HG02678 (cell line): ENCODE data around the gene LEKR1.
"Not testable (repeated sequence)": the region's sequence is repeated elsewhere in the genome, so short reads cannot be mapped to it uniquely, and the experiment has no call there.

Source experiments
- ATAC-seq: cut with Tn5 transposase; IDR thresholded peaks from one replicate; pipeline ENCODE4 v1.9.1; 2021; ENCODE audit warnings: mild to moderate bottlenecking, moderate library complexity; ENCODE audit not compliant: unreplicated experiment

LEKR1 gene

DNA sequence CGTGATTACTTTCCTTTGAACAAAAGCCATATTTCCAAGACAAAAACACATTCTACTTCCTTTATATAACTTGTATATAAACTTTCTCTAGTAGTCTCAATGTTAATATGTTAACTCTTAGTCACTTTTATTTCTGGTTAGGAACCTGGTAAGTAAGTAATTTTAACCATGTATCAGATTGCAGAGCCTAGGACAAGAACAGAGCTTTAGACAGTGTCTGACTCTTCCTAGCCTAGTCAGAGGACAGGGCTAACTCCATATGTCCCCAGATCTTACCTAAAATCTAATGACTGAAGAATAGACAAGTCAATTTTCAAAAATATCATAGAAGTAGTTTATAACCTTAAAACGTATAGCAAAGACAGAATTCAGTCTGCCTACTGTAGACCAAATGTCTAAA lies 8.3 kb downstream of the LEKR1 start:
- ATAC-seq: no peak

DNA sequence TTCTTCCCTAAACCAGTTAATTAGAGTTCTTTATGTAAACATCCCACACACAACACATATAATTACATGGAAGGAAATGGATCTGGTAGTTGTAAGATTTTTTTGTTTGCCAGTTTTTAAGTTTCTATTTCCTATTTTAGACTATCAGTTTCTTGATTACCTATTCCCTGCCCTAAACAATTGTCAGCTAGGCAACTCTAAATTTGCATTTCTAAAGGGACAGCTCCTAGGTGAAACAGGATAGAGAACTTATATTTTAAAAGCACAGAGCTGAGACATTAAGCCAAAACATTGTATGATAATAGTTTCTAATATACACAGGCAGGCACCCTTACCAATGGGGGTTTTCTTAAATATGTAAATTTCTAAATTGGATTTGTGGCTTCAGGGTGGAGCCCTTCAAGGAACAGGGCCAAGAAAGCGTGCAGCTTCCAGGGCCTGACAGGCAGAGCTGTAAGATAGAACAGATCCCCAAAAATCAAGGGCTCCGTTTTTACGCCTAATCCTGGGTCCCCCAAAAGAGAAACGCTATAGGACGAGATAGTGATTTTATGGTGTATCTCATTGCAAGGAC lies 8.9 kb downstream of the LEKR1 start:
- peak; percentile 43 for ATAC-seq

DNA sequence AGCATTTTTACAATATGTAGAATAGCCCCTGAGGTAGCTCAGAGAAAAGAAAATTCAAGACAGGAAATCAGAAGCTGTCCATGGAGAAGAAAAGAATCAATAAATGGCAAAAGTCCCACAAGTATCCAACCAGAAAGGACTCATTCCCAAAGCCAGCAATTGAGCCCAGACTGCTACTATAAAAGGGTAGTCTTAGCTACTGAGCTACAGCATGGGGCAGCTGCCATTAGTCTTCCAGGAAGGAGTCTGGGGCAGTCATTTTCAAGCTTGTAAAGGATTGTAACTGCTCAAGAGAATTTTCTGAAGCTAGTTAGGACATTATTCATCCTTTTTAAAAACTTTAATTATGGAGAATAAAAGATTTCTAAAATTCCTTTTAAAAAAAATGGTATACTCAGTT lies 10.5 kb downstream of the LEKR1 start:
- ATAC-seq: no peak

DNA sequence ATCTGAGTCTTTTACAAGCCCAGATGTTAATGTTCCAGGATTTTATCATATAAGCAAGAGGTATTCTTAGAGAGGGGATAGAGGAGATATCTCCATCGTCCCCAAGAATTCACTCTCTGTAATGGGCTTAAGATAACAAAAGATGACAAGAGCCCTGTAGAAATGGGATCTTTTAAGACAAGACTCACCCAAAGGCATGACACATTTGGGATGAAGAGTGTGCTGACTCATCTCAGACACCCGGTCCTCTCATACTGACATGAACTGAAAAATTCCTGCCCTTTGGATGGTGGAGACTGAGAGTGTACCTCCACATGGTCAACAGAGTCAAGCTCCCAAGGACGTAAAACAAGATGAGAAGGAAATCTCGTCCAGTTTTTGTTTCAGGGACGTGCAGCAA lies 11.0 kb downstream of the LEKR1 start:
- no peak for ATAC-seq

DNA sequence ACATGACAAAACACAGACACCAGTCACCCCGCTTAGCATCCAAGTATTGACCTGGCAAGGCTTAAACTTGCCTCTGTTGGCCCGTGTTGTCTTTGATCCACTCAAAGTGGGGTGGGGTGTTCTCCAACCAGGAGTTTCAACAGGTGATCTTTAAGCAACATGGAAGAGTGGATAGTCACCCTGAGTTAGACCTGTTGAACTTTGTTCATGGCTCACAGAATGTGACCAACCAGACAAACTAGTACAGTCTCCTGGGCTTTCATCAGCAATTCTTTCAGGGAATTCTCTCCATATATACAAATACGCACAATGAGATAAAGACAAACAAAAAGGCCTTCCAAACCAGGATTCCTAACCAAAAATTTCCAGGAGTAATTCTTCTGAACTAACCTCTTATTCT lies 11.9 kb downstream of the LEKR1 start:
- no peak for ATAC-seq

DNA sequence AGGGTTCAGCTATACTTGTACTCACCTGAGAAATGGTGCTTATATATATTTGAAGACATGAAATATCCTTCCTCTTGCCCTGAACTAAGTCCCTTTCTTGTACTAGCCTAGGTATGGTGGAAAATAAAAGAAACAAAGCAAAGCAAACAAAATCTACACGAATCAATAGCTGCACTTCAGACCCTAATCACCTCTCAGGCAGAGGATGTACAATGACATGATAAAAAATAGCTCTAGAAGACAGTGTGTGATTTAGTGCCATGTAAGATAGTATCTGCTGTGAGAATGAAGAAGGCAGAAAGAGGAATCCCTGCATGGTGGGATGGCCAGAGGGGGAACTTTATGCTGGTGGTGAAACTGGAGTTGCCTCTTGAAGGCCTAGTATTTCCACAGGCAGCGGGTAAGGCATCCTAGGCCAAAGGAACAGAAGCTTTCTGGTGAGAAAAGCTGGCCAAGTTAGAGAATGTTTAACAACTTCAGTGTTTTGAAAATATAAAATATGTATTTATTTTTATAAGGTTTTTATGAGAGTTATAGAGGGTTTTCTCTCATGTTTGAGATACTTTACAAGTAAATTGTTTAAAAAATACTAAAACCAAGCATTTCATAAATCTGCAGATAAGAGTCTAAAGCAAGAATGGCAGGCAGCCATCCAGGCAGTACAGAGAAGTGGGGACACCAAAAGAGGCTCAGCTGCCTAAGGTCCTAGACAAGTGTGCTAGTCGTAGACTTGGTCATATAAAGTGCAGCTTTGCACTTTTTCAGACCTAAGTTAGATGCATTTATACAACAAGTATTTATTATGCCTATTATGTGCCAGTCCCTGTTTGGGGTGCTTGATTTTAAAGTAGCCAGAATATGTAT lies 14.9 kb downstream of the LEKR1 start:
- ATAC-seq: no peak

DNA sequence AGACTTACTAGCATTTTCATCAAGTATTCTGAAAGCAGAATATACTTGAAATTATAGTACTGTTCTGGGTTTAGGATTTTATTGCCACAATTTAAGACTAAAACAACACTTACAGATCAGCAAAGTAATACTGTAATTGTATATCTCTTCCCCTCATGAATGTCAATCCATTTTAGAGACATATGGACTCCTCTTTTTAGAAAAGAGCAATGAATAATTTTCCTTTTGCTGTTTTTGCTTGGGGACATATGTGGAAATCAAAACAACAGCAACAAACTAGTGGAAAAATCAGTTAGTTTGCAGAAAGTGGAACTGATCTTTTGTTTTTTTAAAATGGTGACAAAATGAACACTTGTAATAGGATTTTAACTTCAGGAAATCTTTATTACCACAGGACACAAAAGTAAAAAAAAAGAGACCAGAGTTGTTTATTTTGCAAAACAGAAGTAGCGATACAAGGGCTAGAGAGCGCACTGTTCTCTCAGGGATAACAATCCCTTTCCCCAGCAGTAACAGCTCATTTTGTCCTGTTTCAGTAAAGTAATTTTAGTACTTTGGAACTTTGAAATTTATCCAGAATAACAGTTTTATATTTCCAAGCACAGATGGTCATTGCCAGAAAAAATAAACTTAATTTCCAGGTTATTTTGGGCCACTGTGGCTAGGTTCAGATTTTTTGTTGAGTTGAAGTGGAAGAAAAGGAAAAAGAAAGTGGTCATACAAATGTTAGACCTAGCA lies 17.1 kb downstream of the LEKR1 start:
- no peak for ATAC-seq

DNA sequence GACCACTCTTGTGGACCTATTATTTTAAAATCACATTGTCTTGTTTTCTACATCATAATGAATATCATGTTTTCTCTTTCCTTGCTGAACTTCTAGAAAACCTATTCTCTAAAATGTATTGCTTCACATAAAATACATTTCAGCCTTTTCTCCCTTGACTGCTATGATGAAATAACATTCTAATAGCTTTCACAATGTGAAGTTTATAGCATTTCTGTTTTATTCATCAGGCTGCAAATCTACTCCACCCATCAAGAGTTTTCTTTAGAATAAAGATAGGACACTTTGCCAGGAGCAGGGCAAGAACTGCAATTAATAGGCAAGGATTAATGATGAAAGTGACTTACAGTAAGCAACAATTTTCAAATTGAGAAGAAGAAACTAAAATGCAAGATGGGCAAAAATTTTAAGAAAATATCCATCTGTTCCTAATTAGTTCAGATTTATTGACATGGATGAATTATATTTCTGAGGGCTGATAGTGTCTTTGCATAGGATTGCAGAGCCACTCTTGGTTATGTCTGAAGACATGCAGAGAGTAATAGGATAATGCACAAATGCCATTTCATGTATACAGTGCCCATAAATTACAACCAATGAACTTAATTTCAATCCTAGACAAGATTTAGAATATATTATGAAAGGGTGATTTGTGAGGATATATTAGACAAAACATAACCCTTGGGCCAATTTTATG lies 21.7 kb downstream of the LEKR1 start:
- ATAC-seq: no peak

DNA sequence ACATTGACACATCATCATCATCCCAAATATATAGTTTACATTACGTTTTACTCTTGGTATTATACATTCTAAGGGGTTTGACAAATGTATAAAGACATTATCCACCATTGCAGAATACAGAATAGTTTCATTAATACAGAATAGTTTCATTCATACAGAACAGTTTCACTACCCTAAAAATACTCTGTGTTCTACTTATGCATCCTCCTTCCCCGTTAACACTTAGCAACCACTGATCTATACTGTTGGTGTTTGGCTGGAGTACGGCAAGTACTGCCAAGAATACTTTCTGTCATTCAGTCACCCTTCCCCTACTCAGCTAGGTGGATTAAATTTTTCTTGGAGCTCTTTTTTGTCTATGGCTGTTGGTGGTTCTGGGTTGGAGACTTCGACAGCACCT lies 33.4 kb downstream of the LEKR1 start:
- ATAC-seq: peak; percentile 92

DNA sequence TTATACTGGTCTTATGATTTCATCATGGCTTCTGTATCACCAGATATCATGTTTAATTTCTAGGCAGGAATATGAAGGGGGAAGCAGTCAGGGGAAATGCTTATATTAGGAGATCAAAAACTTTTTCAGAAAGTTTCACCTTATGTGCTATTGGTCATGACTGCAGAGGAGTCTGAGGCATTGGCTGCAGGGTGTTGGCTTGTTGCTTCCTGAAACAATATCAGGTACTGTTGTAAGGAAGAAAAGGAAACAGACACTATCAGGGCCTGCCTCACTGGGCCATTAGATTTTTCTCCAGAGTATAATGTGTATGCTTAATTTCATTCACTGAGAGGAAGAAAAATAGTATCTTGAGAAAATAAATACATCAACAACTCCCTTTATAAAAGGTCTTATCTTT lies 34.7 kb downstream of the LEKR1 start:
- ATAC-seq: no peak

DNA sequence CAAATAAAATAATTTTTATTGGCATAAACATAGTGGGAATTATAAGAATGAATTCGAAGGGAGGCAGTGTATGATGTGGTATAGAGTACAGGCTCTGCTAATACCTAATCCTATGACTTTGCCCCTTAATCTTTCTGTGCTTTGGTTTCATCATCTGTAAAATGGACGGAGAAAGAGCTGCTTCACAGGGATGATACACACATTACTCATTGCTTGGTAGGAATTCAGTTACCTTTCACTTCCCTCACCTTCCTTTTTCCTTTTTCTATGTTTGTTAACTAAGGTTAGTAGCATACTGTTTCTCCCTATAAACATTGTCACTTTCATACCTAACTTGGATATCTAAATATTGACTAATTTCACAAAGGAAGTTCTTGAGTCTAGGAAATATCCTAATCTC lies 36.2 kb downstream of the LEKR1 start:
- ATAC-seq: no peak

DNA sequence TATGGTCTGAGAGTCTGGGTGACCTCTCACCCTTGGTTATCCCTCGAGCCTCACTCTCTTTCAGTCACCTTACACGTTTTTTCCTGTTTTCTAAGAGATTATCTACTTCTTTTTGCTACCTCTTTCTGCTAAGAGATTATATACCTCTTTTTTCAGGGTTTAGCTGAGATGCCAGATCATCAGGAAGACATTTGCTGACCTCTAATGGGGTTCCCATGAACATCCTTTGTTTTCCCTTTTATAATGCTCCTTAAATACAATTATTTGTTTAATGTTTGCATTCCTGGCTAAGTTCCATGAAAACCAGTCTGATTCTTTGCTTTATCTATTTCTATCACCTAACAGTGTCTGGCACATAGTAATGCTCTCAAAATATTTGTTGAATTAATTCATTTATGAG lies 39.6 kb downstream of the LEKR1 start:
- no peak for ATAC-seq

DNA sequence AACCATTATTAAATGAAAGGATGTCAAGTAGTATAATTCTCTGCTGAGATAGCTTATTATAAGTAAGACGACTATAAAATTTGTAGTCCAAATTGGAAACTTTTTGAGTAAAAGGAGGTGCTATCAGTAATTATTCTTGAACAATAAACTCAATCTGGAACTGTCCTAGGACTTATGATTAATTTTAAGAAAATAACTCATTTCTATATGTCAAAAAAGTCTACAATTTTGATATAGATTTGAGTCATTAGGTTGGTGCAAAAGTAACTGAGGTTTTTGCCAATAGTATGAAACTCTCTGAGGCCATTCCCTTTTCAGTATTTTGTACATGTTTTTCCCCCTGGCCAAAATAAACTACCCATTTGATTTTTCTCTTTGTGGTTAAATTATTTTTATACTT lies 41.0 kb downstream of the LEKR1 start:
- no peak for ATAC-seq

DNA sequence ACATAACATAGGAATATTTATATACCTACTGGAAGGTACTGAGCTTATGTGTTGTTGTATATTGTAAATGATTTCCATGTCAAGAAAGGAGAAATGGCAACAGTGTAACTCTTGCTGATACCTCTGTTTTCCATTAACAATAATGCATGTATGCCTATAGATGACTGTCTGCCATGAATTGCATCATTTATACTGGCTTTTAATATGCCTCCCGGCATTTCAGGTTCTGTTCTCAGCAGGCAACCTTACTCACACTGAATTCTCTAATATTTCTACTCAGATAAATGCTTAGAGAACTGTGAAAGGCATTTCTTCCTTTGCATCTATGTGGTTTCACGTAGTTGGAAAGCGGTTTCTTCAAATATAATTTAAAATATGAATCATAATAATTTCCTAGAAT lies 41.8 kb downstream of the LEKR1 start:
- no peak for ATAC-seq

DNA sequence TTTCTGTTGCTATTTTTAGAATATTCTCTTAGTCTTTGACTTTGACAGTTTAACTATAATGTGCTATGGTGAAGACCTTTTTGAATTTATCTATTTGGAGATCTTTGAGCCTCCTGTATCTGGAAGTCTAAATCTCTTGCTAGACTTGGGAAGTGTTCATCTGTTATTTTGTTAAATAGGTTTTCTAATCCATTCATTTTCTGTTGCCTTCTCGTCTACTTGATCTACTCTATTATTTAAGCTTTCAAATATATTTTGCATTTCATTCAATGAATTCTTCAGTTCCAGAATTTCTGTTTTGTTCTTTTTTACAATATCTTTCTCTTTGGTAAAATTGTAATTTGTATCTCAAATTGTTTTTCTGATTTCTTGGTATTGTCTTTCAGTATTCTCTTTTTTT lies 47.8 kb downstream of the LEKR1 start:
- ATAC-seq: no peak

DNA sequence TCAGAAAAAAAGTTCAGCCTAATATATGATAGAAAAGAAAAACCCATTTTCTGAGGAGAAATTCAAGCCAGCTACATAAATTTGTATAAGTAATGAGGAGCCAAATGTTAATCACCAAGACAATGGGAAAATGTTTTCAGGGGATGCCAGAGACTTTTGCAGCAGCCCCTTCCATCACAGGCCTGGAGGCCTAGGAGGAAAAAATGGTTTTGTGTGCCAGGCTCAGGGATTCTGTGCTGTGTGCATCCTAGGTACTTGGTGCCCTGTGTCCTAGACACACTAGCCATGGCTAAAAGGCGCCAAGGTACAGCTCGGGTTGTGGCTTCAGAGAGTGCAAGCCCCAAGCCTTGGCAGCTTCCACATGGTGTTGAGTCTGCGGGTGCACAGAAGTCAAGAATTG lies 53.3 kb downstream of the LEKR1 start:
- ATAC-seq: not testable (repeated sequence)

DNA sequence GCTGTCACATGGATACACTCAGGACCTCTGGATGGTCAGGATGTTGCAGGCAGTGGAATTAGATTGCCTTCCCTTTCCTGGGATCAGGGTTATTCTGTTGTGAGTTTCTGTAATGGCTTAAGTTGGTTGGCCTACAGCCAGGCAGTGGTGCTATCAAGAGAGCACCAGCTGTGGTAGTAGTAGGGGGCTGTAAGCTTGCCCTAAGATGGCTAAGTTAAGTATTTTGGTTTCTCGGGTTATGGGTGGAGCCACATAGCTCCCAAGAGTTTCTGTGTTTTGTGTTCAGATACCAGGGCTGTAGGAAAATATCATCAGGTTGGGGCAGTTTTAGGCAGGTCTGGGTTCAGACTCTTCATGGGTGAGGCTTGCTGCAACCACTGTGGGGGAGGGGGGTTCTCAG lies 59.6 kb downstream of the LEKR1 start:
- no peak for ATAC-seq

DNA sequence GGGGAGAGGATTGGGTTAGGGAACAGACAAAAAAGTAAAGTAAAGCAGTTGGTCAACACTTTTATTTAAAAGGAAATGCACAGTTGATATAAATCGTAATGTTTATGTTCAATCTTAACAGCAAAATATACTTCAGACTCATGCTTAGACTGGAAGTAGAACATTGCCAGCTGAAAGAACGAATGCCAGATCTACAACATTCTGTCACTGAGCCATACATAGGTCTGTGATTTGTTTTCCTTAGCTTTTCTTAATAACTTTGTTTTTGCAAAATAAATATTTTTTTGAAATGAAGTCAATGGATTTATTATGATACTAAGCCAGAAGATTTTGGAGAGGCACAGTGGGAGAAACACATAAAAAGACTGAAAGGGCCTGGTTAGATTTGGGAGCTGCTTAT lies 62.0 kb downstream of the LEKR1 start:
- ATAC-seq: no peak

DNA sequence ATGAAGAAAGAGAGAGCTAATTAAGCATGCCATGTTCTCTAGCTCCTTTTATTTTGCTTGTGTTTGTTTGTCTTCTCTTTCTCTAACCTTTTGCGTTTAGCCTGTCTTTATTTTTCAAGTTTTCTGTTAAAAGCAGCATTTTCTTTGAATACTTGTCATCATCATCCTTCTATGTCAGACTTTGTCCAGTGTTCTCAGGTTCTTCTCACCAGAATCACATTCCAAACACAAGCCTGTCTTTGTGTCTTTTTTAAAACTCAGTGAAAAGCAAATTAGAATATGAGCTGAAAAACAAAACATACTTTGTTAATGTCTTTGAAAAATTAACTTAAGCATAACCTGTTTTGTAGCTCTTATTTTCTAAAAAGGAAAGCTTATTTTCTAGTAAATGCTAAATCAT lies 62.4 kb downstream of the LEKR1 start:
- no peak for ATAC-seq

DNA sequence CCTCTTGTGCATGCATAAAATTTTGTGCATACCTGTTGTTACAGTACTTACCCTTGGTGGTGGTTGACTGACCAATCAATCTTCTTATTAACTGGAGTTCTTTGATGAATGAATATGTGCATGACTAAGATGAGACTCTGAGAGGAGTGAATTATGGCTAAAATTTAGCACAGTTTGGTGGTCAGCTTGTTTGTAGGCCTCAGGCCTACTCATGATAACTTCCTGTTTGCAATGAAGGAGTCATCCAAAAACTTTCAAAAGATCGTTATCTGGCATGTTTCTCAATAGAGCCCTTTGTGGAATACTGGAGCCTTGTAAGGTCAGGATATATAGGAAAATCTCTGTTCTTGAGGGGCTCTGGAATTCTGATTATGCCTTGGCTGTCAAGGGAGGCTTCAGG lies 66.5 kb downstream of the LEKR1 start:
- ATAC-seq: no peak

DNA sequence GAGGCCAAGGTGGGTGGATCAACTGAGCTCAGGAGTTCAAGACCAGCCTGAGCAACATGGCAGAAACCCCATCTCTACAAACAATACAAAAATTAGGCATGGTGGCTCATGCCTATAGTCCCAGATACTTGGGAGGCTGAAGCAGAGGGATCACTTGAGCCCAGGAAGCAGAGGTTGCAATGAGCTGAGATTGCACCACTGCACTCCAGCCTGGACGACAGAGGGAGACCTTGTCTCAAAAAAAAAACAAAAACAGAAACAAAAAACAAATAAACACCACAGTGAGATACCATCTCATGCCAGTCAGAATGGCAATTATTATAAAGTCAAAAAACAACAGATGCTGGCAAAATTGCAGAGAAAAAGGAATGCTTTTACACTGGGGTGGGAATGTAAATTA lies 69.2 kb downstream of the LEKR1 start:
- ATAC-seq: not testable (repeated sequence)
